Hematopoietic multipotent progenitor cell (in vitro differentiated cells): ENCODE results near the gene SLC39A12. TPM values are rescaled to one million over a fixed set of nuclear protein-coding genes. Genes with fewer than 3 reads are reported as not detected.
"Not testable (repeated sequence)": the region's sequence is repeated elsewhere in the genome, so short reads cannot be mapped to it uniquely, and the experiment has no call there.

Experiments
- DNase-seq, 3 donors: peaks; one replicate each; pipeline ENCODE4 v3.0.0-alpha.2; 2011 to 2015; ENCODE audit warnings: low read depth in 2 of 3, low spot score in 2 of 3
- total RNA-seq: library from RNA; depleted of rRNA; stranded (reverse); fragments of >200 nt; gene quantifications from one replicate; pipeline ENCODE4 v1.2.3, GENCODE V29; 2012

Gene SLC39A12
- not detected for total RNA-seq

- peak in 1 of 3 donors; percentile 3 for DNase-seq
These were observed at the start of gene SLC39A12 for GRCh38 chr10:17951868-17952371. Gene SLC39A12 (plus strand): TSS chr10:17951918. CDS start chr10:17953277, 1,359 bp downstream.

DNA sequence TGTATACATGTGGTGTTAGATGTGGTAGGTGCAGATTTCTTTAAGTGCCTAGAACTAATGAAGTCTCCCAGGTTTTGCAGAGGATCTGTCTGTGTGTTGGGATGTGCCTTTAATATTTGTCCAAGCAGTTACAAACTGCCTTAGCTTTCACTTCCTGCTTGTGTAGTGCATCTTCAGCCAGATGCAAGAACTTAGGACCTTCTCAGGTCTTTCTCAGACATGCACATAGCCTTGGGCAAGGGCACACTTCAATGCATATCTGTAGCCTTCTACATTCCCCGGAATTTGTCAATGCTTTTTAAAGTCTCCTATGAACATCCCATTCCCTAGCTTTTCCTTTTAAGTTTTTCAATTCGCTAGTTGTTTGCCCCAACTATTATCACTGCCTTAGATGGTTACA lies 47.2 kb upstream of the SLC39A12 start:
- no peak for DNase-seq

DNA sequence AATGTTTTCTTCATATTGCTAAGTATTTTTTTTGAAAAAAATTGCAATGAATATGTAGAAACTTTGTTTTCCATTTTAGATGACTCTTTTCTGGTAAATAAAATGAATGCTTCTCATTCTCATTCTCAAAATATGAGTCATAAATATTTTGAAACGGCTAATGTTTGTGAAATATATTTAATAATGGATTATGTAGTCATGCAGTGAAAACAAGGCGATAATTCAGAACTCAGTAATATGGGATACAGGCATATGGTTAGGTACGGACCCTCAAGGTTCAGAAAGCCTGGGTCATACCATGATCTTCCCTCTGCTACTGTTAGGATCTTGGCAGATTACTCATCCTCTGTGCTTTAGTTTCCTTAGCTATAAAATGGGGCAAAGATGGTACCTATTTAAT lies 46.2 kb upstream of the SLC39A12 start:
- no peak for DNase-seq

DNA sequence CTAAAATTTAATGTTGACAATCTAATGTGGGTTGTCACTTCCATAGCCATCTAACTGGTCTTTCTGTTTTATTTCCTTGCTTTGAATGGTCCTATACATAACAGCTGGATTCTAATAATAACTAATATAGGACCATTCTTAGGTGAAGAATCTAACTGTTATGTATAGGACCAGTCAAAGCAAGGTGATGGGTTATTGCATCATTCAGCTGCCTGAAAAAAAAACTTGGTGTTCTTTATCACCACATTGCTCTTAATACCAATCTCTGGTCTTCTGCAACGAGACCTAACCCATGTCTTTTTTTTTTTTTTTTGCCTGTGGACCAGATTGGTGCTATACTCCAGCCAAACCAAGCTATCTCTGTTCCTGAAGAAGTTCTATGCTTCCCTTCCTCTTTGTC lies 45.7 kb upstream of the SLC39A12 start:
- DNase-seq, result no peak

- DNase-seq, result no peak
These were observed 44.1 kb upstream of the SLC39A12 start for GRCh38 chr10:17907641-17908040.

GRCh38 chr10:17910125-17910789 lies 41.5 kb upstream of the SLC39A12 start:
- peak in 2 of 3 donors; percentile 47 to 73 for DNase-seq

- DNase-seq, result no peak
These were observed 39.0 kb upstream of the SLC39A12 start for GRCh38 chr10:17912754-17913153.

- DNase-seq, result no peak
These were observed 38.1 kb upstream of the SLC39A12 start for GRCh38 chr10:17913604-17914003.

GRCh38 chr10:17914169-17915045 lies 37.3 kb upstream of the SLC39A12 start:
- DNase-seq, result no peak

GRCh38 chr10:17915181-17915580 lies 36.5 kb upstream of the SLC39A12 start:
- DNase-seq, result no peak

DNA sequence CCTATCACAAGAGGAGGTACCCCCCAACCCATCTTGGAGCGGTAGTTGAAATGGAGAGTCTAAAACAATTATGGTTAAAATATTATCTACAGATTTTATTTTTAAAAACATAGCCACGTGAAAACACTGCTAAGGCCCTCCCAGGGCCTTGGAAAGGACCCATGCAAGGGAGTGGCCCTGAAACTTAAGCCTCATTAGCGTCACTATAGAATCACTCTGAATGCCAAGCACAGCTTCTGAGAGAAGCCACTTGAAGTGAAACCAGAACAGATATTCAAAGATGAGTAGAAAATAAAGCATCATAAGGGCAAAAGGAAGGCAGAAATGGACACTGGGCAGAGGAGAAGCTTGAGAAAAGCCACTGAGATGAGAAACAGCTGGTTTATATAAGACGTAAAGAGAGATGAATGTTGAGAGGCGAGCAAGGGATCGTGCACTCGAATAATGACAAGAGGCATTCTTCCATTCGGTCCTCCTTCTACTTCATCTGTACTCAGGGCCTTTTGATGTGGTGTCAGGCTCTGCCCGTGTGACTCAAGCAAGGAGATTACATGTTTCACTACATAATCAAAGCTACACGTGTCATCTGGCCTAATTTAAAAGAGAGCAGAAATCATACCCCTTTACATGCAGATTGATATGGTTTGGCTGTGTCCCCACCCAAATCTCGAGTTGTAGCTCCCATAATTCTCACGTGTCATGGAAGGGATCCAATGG lies 33.4 kb upstream of the SLC39A12 start:
- DNase-seq, result no peak

GRCh38 chr10:17921378-17921777 lies 30.3 kb upstream of the SLC39A12 start:
- DNase-seq, result no peak

GRCh38 chr10:17923728-17924127 lies 28.0 kb upstream of the SLC39A12 start:
- no peak for DNase-seq

GRCh38 chr10:17943033-17943745 lies 8.5 kb upstream of the SLC39A12 start:
- DNase-seq, result no peak

- DNase-seq, result not testable (repeated sequence)
These were observed 1.4 kb upstream of the SLC39A12 start for GRCh38 chr10:17950269-17950668.

- DNase-seq, result no peak
These were observed 992 bp upstream of the SLC39A12 start for GRCh38 chr10:17950726-17951125.

DNA sequence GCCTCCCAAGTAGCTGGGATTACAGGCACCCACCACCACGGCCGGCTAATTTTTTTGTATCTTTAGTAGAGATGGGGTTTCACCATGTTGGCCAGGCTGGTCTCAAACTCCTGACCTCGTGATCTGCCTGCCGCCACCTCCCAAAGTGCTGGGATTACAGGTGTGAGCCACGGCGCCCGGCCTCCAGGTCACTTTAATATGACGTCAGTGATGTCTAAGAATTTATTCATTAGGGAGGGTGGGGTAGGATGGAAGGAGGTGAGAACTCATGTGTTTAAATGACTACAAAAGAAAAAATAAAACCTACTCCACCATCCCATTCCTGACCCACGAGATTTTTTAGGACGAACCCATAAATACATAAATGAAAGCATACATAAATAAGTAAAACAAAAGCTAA lies 2.7 kb downstream of the SLC39A12 start:
- DNase-seq, result not testable (repeated sequence)

GRCh38 chr10:17954861-17955260 lies 3.1 kb downstream of the SLC39A12 start:
- DNase-seq, result no peak

DNA sequence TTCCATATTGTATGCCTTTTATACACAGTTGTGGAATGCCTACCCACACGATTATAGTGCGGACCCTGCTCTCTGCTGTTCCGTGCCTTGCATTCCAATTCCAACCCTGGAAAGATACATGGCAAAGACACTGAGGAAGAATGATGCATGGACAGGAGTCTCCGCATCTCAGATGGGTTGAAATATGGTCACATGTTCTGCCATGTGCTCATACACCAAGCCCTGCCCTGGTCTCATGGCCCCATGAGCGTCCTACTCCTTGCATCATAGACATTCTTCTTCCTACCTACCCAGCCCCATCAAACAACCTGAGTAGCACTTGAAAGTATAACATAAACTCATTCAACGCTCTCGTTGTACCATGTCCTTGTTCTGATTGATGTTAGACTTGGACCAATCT lies 6.3 kb downstream of the SLC39A12 start:
- DNase-seq, result no peak

- no peak for DNase-seq
These were observed 8.2 kb downstream of the SLC39A12 start for GRCh38 chr10:17959870-17960269.
